Lung (tissue), 12 donors: ENCODE results near the gene DBH. TPM values are rescaled to one million over a fixed set of nuclear protein-coding genes. Genes with fewer than 3 reads are reported as not detected.

Source experiments
- ATAC-seq: fragments of 200-7000 bp; cut with Tn5 transposase; one replicate; pipeline ENCODE4 v1.9.1; 2020; ENCODE audit warnings: moderate number of reproducible peaks; ENCODE audit not compliant: insufficient read depth, low FRiP score
- DNase-seq, 3 donors: peaks; one replicate each; pipeline ENCODE4 v3.0.0-alpha.2; 2013 to 2017
- H3K27ac ChIP-seq, 2 donors: one replicate each; pipeline ENCODE4 v1.5.1; 2013; ENCODE audit warnings: mild to moderate bottlenecking in 2 of 2, moderate library complexity in 2 of 2, control low read depth in 1 of 2, inconsistent platforms in 1 of 2, low read depth in 1 of 2, low read length in 1 of 2
- H3K27me3 ChIP-seq, 3 donors: one replicate each; pipeline ENCODE4 v1.5.1; 2013; ENCODE audit warnings: low read length in 2 of 3; ENCODE audit not compliant: control insufficient read depth in 3 of 3, insufficient read depth in 3 of 3
- H3K36me3 ChIP-seq, 4 donors: one replicate each; pipeline ENCODE4 v1.5.1; 2013; ENCODE audit warnings: low read length in 4 of 4, mild to moderate bottlenecking in 1 of 4, moderate library complexity in 1 of 4; ENCODE audit not compliant: control insufficient read depth in 4 of 4, insufficient read depth in 4 of 4
- H3K4me1 ChIP-seq, 5 donors: one replicate each; pipeline ENCODE4 v1.5.1; 2013; ENCODE audit warnings: low read length in 5 of 5, mild to moderate bottlenecking in 2 of 5, moderate library complexity in 1 of 5; ENCODE audit not compliant: control insufficient read depth in 5 of 5, insufficient read depth in 5 of 5
- H3K4me3 ChIP-seq: one replicate; pipeline ENCODE4 v1.5.1; 2013; ENCODE audit warnings: mild to moderate bottlenecking, control low read depth, moderate library complexity
- H3K9ac ChIP-seq, 2 donors: one replicate each; pipeline ENCODE4 v1.5.1; 2013; ENCODE audit warnings: low read length in 2 of 2, control low read depth in 1 of 2; ENCODE audit not compliant: insufficient read depth in 1 of 2
- H3K9me3 ChIP-seq, 4 donors: one replicate each; pipeline ENCODE4 v1.5.1; 2013; ENCODE audit warnings: low read length in 3 of 4, mild to moderate bottlenecking in 1 of 4, moderate library complexity in 1 of 4; ENCODE audit not compliant: control insufficient read depth in 4 of 4, insufficient read depth in 3 of 4
- WGBS, 2 donors: extraction: QIAGEN DNeasy Blood & Tissue Kit; methylation state at CpG; one replicate each; pipeline ENCODE4 v1.1.7; 2013; 5-methylcytosine and 5-hydroxymethylcytosine counted together
- polyA plus RNA-seq, 2 donors: library from polyadenylated mRNA; stranded (reverse); fragments of 200-250 nt; gene quantifications; one replicate each; pipeline ENCODE4 v1.2.1, GENCODE V29; 2013
- total RNA-seq, 2 donors: library from RNA; depleted of rRNA in 1 of 2; stranded (reverse); fragments of >200 nt in 1 of 2; gene quantifications; one replicate each; pipeline ENCODE4 v1.2.1, GENCODE V29; 2014 to 2021
- TF ChIP-seq, protein P1 (sequence below): IDR thresholded peaks from 2 replicates; pipeline ENCODE4 v1.5.1; 2012; ENCODE audit warnings: mild to moderate bottlenecking; ENCODE audit errors: control extremely low read depth, extremely low read depth
- donor health status: control.
- donor health status: control.
- donor health status: Bipolar disorder and iron deficiency.
- donor health status: healthy.
- donor health status: DM: yes; HTN: yes; CAD: no.

Gene DBH
- total and polyA plus RNA-seq, 4 donors = 0.06 to 0.48 (median 0.08) TPM

DNA sequence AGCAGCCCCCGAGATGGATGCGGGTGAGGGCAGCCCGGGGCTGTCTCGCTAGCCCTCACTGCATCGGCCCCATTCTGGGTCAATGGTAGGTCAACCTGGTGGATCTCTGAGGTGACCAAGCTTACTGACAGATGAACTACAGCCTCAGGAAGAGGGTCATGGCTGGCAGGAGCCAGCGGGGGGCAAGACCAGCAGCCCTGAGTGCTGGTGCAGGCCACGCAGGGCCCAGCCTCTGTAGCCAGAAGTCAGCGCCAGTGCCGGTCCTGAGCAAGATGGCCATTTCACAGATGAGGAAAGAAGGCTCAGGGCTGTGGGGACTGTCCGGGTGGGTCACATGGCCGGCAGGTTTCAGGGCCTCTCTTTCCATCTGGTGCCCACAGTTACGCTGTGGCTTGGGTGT lies 5.1 kb upstream of the DBH start:
- ATAC-seq (no peak), DNase-seq (no peak)
- Histone ChIP-seq H3K36me3 (no peaks in the 10 kb centered on the region), H3K27me3 (no peaks in the 10 kb centered on the region), H3K9ac (no peak overlapping the region), H3K9me3 (peaks cover 0 to 3% (median 0%) of the 10 kb centered on the region in 4 donors), H3K27ac (no peak overlapping the region), H3K4me1 (peaks cover 0 to 21% (median 2%) of the 10 kb centered on the region in 5 donors), H3K4me3 (no peak overlapping the region)
- TF ChIP-seq, protein P1, sequence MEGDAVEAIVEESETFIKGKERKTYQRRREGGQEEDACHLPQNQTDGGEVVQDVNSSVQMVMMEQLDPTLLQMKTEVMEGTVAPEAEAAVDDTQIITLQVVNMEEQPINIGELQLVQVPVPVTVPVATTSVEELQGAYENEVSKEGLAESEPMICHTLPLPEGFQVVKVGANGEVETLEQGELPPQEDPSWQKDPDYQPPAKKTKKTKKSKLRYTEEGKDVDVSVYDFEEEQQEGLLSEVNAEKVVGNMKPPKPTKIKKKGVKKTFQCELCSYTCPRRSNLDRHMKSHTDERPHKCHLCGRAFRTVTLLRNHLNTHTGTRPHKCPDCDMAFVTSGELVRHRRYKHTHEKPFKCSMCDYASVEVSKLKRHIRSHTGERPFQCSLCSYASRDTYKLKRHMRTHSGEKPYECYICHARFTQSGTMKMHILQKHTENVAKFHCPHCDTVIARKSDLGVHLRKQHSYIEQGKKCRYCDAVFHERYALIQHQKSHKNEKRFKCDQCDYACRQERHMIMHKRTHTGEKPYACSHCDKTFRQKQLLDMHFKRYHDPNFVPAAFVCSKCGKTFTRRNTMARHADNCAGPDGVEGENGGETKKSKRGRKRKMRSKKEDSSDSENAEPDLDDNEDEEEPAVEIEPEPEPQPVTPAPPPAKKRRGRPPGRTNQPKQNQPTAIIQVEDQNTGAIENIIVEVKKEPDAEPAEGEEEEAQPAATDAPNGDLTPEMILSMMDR = no peak
- 94% methylated on average over 12 of the region's 12 CpGs for WGBS, 2 donors

DNA sequence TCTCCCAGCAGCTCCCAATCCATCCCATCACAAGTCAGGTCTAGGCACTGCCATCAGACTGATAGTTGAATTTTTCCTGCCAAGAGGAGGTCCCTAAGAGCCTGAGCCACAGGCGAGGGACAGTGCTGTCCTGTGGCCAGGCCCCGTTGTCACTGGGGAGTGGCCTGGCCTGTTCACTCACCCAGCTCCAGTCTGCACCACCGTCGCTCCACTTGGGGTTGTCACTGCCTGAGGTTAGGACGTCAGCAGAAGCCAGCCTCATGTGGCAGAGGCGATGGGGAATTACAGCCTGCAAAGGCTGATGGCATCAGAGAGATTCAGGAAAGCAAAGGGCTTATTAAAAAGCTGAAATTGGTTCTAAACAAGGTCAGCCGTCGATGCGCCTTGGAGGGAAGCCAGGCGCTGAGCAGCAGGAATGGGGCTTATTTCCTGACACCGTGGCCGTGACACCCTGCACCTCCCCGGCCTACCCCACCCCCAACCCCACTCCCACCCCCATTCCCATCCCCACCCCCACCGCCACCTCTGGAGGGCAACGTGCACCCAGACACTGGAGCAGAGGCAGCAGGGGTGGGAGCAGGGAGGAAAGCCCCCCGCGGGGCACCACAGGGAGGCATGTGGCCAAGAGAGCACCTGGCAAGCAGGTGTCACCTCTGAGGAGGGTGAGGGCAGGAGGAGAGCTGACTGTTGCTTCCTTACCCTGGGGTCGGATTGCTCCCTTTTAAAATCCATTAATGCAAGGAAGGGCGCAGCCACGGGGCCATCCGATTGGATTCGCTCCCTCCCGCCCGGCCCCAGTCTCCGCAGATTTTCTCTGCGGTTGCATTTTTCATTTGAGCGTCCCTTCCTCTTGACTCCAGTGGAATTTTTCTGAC lies 3.1 kb upstream of the DBH start:
- H3K4me1 ChIP-seq = peaks cover 0 to 27% (median 2%) of the 10 kb centered on the region in 5 donors
- no peaks in the 10 kb centered on the region for H3K36me3 ChIP-seq
- no peaks in the 10 kb centered on the region for H3K9me3 ChIP-seq
- TF ChIP-seq, protein P1 = no peak
- no peak for ATAC-seq
- DNase-seq = no peak
- H3K27me3 ChIP-seq = no peaks in the 10 kb centered on the region
- no peak overlapping the region for H3K27ac ChIP-seq
- no peak overlapping the region for H3K4me3 ChIP-seq
- 66 to 68% methylated on average over 27 of the region's 27 CpGs for WGBS, 2 donors
- H3K9ac ChIP-seq = no peak overlapping the region

DNA sequence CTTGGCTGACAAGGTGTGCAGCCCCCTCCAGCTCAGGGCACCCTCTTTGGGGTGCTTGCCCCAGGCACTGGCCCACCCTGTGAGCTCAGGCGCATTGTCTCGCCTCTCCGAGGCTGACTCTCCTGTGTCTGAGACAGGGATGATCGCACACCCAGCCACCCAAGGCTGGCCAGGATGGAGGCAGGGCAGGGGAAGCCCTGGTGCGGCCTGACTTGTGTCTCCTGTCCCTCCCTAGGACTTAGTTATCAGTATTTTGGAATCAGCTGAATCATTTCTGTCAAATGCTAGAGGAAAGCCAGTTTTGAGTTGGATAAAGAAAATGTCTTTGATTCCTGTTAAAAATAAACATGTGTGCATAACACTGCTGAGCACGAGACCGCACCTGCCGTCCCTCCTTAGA lies 2.5 kb upstream of the DBH start:
- no peak for DNase-seq
- H3K36me3 ChIP-seq = no peaks in the 10 kb centered on the region

More for the DNA sequence above, 2.5 kb upstream of the DBH start:
- Histone ChIP-seq H3K27ac (no peak overlapping the region), H3K9ac (no peak overlapping the region), H3K4me1 (peaks cover 0 to 27% (median 2%) of the 10 kb centered on the region in 5 donors), H3K4me3 (no peak overlapping the region), H3K9me3 (no peaks in the 10 kb centered on the region), H3K27me3 (no peaks in the 10 kb centered on the region)
- TF ChIP-seq, protein P1 = no peak
- WGBS, 2 donors = 46 to 64% methylated on average over 8 of the region's 8 CpGs
- ATAC-seq = no peak
